ENCODE data around the gene IL1RAPL1.

DNA sequence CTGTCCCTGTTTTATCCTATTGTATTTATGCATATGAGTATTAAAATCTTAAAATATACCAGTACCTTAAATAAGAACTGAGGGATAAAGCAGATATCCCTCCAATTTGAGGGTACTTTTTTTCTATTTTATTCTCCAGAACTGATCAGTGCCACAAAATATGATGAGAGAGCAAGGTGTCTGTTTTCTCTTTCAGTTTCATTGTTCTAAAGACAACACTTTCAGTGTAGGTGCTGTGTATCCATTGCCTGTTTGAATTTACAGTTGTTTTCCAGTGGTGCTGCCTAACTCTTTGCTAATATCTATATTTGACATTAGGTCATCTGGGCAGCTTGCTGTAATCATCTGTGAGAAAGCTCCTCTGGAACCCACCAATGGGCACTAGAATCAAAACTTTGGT lies 394.7 kb downstream of the IL1RAPL1 start:
- no peak for TF ChIP-seq POLR2A (IDR thresholded peaks at IDR 0.05; ENCODE audit: low read length)
- TF ChIP-seq POLR2AphosphoS2 (conservative IDR thresholded peaks at IDR 0.05; ENCODE audit: low read length), result no peak
- TF ChIP-seq MAFK (IDR thresholded peaks at IDR 0.05; ENCODE audit: partially characterized antibody), result no peak
- TF ChIP-seq, protein P1, sequence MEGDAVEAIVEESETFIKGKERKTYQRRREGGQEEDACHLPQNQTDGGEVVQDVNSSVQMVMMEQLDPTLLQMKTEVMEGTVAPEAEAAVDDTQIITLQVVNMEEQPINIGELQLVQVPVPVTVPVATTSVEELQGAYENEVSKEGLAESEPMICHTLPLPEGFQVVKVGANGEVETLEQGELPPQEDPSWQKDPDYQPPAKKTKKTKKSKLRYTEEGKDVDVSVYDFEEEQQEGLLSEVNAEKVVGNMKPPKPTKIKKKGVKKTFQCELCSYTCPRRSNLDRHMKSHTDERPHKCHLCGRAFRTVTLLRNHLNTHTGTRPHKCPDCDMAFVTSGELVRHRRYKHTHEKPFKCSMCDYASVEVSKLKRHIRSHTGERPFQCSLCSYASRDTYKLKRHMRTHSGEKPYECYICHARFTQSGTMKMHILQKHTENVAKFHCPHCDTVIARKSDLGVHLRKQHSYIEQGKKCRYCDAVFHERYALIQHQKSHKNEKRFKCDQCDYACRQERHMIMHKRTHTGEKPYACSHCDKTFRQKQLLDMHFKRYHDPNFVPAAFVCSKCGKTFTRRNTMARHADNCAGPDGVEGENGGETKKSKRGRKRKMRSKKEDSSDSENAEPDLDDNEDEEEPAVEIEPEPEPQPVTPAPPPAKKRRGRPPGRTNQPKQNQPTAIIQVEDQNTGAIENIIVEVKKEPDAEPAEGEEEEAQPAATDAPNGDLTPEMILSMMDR (IDR thresholded peaks at IDR 0.05), result no peak
- TF ChIP-seq CBX8 (IDR thresholded peaks at IDR 0.05), result no peak
